Measurements from ENCODE around the gene PYCR2. TPM values are rescaled to one million over a fixed set of nuclear protein-coding genes. Genes with fewer than 3 reads are reported as not detected.

Gene PYCR2
- total and polyA plus RNA-seq, 2 donors: 19.5 to 100 TPM

DNA sequence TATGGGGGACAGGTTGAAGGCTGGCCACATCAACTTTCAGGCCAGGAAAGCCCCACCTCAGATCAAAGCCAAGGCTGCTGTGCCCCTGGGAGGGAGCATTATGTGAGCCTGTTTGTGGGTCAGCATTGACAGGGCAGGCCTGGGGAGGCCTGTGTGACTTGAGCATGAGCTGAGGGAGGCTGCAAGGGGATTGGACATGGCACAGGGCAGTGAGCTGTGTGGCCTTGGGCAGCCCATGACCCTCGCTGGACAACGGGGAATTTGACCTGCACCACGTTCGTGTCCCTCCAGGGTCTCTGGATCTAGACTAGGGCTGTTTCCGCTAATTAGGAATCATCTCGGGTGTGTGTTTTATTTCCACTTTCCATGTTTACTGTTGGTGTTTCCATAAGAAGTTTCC, 17.6 kb downstream of the PYCR2 start:
- no peaks in the 10 kb centered on the region for H3K4me1 ChIP-seq (ENCODE audit: insufficient read depth)
- DNase-seq (ENCODE audit: extremely low spot score): no peak
- no peaks in the 10 kb centered on the region for H3K36me3 ChIP-seq (ENCODE audit: insufficient read depth)
- no peak overlapping the region for H3K27ac ChIP-seq (ENCODE audit: low read depth)
- WGBS: 93% methylated on average over 6 of the region's 6 CpGs
- H3K4me3 ChIP-seq (ENCODE audit: low read depth, low read length): no peak overlapping the region

DNA sequence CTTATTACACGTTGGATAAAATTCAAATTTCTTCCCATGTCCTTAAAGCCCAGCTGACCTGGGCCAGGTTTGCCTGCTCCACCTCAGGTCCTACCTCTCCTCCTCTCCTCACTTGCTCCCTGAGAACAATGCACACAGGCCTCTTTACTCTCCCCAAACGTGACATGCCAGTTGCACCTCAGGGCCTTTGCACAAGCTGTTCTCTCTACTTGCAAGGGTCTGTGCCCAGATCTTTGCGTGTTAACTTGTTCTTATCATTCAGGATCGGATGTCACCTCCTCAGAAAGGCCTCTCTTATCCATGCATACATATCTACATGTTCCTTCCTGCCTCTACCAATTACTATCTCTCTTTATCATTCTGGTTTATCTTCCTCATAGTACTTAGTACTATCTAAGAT, 20.4 kb downstream of the PYCR2 start:
- no peaks in the 10 kb centered on the region for H3K36me3 ChIP-seq (ENCODE audit: insufficient read depth)
- no peak overlapping the region for H3K27ac ChIP-seq (ENCODE audit: low read depth)
- no peak for DNase-seq (ENCODE audit: extremely low spot score)
- H3K4me3 ChIP-seq (ENCODE audit: low read depth, low read length): no peak overlapping the region
- no peaks in the 10 kb centered on the region for H3K4me1 ChIP-seq (ENCODE audit: insufficient read depth)
- 84% methylated on average over 4 of the region's 4 CpGs for WGBS

DNA sequence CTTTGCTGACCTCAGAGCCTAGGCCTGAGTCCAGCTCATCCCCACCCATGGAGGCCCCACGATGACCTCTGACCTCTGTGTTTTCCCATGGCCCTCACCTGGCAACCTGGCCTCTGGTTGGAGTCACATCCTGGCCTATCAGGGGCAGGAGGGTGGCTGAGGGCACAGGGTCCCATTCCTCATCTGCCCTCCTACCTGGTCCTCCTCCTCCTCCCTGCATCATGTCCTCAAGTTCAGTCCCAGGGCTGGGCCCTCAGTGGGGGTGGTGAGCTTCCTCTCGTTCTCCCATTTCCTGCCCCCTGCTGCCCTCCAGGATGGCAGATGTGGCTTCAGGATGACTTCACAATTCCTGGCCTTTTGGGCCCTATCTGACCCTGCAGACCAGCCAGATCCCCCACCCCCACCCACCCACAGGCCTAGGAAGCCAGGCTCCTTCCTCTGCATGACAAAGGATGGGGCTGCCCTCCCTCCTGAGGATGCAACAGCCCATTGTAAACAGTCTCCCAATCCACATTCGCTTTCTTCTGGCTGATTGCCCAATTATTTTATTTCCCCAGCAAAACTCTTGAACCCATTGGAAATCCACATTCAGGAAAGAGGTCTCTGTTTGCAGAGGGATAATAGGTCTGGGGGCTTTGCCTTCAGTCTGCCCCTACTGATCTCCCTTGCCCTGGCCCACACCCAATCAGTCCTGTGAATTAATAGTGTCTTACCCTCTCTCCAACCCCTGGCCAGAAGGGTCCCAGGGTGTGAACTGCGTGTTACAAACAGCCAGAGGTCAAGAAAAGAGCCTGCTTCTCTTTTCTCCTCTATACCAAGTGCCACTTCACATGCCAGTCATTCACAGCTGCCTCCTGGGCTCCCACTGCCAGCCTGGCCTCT, 24.8 kb downstream of the PYCR2 start:
- H3K27ac ChIP-seq (ENCODE audit: low read depth): no peak overlapping the region
- 56% methylated on average over 4 of the region's 4 CpGs for WGBS

DNA sequence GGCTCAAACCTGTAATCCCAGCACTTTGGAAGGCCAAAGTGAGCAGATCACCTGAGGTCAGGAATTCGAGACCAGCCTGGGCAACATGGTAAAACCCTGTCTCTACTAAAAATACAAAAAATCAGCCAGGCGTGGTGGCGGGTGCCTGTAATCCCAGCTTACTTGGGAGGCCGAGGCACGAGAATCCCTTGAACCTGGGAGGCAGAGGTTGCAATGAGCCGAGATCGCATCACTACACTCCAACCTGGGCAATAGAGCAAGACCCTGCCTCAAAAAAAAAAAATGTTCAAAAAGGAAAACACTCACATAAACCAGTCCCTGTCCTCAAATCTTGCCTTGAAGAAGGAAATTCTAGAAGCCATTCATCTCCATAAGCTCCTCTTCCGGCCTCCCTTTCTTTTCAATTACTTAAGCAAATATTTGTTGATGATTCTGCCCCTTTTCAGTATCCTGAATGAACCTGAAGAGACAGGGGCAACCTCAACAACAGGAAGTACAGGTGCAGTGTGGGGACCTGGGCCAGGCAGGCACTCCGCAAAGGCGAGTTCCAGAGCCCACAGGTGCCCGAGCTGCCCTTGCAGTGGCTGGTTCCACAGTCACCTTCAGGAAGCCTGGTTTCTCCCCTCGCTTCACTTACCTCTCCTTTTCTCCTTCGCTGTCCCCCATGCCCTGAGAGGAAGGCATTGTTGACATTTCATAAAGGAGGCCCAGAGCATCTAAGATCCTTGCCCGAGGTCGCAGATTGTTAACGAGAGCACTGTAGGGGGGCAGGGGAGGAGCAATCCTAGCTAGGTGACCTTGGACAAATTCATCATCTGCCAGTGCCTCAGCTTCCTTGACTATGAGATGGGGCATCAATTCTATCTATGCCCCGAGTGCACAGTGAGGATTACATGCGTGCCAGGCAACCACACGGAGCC, 26.2 kb downstream of the PYCR2 start:
- Histone ChIP-seq H3K27ac (ENCODE audit: low read depth) (no peak overlapping the region), H3K36me3 (ENCODE audit: insufficient read depth) (no peaks in the 10 kb centered on the region), H3K4me3 (ENCODE audit: low read depth, low read length) (no peak overlapping the region), H3K4me1 (ENCODE audit: insufficient read depth) (no peaks in the 10 kb centered on the region)
- DNase-seq (ENCODE audit: extremely low spot score): no peak
- WGBS: 92% methylated on average over 19 of the region's 19 CpGs

More for the DNA sequence above, 24.8 kb downstream of the PYCR2 start:
- Histone ChIP-seq H3K4me1 (ENCODE audit: insufficient read depth) (no peaks in the 10 kb centered on the region), H3K36me3 (ENCODE audit: insufficient read depth) (no peaks in the 10 kb centered on the region), H3K4me3 (ENCODE audit: low read depth, low read length) (no peak overlapping the region)
- no peak for DNase-seq (ENCODE audit: extremely low spot score)

DNA sequence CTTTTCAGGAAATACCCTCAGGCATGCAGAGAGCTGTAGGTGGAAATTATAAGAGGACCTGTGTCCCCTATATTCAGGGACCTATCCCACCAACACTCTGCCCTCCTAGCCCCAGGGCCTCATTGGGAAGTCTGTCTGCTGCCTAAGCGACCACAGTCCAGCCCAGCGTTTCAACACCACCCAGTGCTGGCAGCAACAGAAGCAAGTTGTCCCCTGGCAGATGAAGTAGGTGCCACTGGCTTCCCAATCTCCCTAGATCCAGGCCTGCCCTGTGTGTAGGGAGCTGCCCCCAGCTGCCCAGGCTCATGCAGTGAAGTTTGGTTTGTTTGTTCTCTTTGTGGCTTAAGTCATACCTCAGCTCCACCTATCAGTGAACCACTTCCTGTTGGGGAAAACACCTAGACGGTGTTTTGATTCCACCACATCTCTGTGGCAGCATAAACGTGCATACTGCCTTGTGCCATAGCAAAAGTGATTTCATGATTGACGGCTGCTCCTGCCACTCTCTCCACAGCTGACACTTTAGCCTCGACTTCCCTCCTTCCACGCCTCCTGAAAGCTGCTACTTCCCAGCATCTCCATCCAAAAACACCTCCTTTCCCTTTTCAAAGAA, 27.0 kb downstream of the PYCR2 start:
- H3K36me3 ChIP-seq (ENCODE audit: insufficient read depth): no peaks in the 10 kb centered on the region
- DNase-seq (ENCODE audit: extremely low spot score): no peak
- H3K4me3 ChIP-seq (ENCODE audit: low read depth, low read length): no peak overlapping the region
- H3K4me1 ChIP-seq (ENCODE audit: insufficient read depth): no peaks in the 10 kb centered on the region
- no peak overlapping the region for H3K27ac ChIP-seq (ENCODE audit: low read depth)
- WGBS: 66% methylated on average over 7 of the region's 7 CpGs

DNA sequence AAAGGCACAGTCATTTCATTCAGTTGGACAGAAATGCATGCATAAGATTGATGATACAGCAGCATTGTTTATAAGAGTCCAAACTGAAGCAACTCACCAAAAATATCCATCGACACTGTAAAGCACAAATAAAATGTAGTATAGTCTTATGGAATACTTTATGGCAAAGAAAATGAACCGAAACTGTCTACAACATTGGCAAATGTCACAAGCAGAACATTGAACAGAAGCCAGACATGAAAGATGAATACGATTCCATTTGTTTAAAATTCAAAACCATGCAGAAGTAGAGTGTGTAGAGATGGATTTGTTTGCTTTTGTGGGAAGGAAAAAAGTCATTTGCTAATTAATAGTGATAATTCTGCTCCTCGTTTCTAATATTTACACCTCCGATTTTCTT, 27.6 kb downstream of the PYCR2 start:
- Histone ChIP-seq H3K4me1 (ENCODE audit: insufficient read depth) (no peaks in the 10 kb centered on the region), H3K36me3 (ENCODE audit: insufficient read depth) (no peaks in the 10 kb centered on the region), H3K4me3 (ENCODE audit: low read depth, low read length) (no peak overlapping the region), H3K27ac (ENCODE audit: low read depth) (no peak overlapping the region)
- WGBS: 69% methylated on average over 5 of the region's 5 CpGs
- no peak for DNase-seq (ENCODE audit: extremely low spot score)

DNA sequence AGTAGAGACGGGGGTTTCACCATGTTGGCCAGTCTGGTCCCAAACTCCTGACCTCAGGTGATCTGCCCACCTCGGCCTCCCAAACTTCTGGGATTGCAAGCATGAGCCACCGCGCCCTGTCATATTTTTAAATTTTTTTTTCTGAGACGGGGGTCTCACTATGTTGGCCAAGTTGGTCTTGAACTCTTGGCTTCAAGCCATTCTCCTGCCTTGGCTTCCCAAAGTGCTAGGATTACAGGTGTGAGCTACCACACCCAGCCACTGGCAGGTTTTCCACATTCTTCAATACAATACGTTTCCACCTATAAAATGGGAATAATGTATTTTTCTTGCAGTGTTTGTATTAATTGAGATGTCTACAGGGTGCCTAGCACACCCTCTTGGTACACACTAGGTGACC, 31.7 kb downstream of the PYCR2 start:
- no peak overlapping the region for H3K4me3 ChIP-seq (ENCODE audit: low read depth, low read length)
- no peaks in the 10 kb centered on the region for H3K36me3 ChIP-seq (ENCODE audit: insufficient read depth)
- no peak overlapping the region for H3K27ac ChIP-seq (ENCODE audit: low read depth)
- H3K4me1 ChIP-seq (ENCODE audit: insufficient read depth): no peaks in the 10 kb centered on the region
- WGBS: 86% methylated on average over 6 of the region's 6 CpGs
- no peak for DNase-seq (ENCODE audit: extremely low spot score)

DNA sequence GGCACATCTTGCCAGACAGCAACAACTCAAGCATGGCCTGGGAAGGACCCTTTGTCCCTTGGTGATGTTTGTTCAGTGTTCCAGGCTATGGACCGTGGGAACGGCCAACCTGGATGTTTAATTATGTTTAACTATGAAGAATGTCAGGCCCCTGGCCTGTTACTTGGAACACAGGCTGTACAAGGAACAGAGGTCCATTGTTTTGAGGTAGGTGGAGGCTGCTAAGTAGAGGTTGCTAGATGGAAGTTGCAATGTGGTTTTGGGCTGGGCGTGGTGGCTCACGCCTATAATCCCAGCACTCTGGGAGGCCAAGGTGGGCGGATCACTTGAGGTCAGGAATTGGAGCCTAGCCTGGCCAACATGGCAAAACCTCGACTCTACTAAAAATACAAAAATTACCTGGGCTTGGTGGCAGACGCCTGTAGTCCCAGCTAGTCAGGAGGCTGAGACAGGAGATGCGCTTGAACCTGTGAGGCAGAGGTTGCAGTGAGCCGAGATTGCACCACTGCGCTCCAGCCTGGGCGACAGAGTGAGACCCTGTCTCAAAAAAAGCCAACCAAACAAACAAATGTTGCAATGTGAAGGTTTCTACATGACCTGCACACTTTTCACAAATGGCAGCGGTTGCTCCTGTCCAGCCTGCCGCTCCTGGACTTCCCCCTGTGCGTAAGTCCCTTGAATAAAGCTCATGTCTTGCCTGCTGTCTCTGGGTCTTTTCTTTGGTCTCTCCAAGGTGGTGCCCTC, 32.6 kb downstream of the PYCR2 start:
- 94% methylated on average over 14 of the region's 14 CpGs for WGBS
- Histone ChIP-seq H3K36me3 (ENCODE audit: insufficient read depth) (no peaks in the 10 kb centered on the region), H3K4me1 (ENCODE audit: insufficient read depth) (no peaks in the 10 kb centered on the region), H3K27ac (ENCODE audit: low read depth) (no peak overlapping the region), H3K4me3 (ENCODE audit: low read depth, low read length) (no peak overlapping the region)
- DNase-seq (ENCODE audit: extremely low spot score): no peak

DNA sequence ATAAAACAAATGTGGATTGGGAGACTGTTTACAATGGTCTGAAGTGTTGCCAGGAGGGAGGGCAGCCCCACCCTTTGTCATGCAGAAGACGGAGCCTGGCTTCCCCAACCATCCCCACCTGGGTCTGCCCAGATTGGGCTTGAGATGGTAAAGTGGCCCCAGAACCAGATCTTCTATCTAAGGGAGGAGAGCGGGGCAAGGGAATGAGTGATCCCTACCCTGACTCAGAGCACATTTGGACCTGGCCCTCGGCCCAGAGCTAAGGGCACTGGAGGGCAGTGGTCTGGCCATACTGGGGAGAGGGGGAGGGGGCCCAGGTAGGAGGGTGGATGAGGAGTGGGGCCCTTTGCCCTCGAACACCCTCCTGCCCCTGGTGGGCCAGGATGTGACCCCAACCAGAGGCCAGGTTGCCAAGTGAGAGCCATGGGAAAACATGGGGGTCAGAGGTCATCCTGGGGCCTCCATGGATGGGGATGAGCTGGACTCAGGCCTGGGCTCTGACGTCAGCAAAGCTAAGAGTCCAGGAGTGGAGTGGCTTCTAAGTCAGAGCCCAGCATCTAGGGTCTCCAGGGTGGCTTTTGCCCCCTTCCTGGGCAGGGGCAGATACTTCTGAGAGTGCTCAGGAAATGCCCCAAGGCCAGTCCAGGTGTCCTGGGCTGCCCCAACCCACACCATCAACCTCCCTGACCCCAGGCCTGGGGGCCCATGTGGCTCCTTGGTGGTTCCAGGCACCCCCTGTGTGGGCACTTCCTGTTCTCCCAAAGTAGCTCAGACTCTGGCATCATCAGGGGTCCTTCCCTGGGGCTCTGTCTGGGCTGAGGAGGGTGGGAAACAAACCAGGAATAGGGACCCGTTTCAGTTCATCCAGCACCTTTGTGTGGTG, 33.5 kb downstream of the PYCR2 start:
- H3K27ac ChIP-seq (ENCODE audit: low read depth): no peak overlapping the region
- 65% methylated on average over 6 of the region's 6 CpGs for WGBS

DNA sequence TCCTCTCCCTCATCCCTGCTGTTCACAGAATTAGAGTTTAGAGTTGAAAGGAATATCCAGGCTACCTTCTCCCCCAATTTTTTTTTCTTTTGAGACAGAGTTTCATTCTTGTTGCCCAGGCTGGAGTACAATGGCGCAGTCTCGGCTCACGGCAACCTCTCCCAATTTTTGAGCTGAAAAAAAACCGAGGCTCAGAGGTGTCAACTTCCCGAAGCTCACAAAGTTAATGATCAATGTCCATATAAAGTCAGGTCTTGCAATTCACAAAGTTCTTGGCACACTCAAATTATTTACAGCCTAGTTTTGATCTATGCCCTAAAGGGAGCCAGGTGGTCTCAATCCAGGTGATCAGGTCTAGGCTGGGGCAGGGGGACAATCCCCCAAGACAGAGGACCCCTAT, 34.3 kb downstream of the PYCR2 start:
- 84% methylated on average over 5 of the region's 5 CpGs for WGBS
- no peaks in the 10 kb centered on the region for H3K36me3 ChIP-seq (ENCODE audit: insufficient read depth)
- no peak for DNase-seq (ENCODE audit: extremely low spot score)
- H3K27ac ChIP-seq (ENCODE audit: low read depth): no peak overlapping the region
- no peaks in the 10 kb centered on the region for H3K4me1 ChIP-seq (ENCODE audit: insufficient read depth)
- no peak overlapping the region for H3K4me3 ChIP-seq (ENCODE audit: low read depth, low read length)

More for the DNA sequence above, 33.5 kb downstream of the PYCR2 start:
- no peak overlapping the region for H3K4me3 ChIP-seq (ENCODE audit: low read depth, low read length)
- H3K36me3 ChIP-seq (ENCODE audit: insufficient read depth): no peaks in the 10 kb centered on the region
- H3K4me1 ChIP-seq (ENCODE audit: insufficient read depth): no peaks in the 10 kb centered on the region
- no peak for DNase-seq (ENCODE audit: extremely low spot score)

DNA sequence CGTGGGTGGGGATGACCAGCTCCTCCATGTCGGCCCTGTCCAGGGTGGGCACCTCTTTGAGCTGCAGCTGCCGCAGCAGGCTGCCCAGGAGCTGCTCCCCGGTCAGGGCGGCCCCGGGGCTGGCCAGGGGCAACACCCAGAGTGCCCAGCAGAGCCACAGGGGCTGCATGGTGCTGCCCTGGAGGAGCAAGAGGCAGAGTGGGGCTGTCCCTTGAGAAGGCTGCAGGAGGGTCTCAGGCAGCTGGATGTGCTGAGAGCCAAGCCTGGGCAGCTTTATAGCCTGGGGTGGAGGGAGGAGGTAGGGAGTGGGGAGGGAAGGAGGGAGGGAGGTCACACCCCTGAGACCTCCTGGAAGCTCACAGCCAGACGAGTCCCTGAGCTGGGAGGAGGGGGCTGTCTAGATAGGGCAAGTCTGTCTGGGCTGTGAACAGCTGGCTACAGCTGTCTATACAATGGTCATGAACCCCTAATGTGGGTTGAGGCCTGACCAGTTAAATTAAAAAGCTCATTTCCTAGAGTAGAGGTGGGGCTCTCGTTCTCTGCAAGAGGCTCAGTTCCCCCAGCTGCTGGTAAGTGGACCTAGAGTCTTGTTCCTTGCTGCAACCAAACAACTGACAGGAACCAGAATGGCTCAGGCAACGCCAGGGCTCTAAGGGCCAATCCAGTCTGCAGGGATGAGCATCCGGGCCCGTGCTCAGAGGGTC, 35.0 kb downstream of the PYCR2 start, which contains the start of gene LEFTY1:
Gene LEFTY1, minus strand, starts transcription at position 249 of the 704 bp plus-strand sequence. Its CDS starts 80 bp downstream, at position 169.
- no peak within 1 kb of the TSS for H3K27ac ChIP-seq (ENCODE audit: low read depth)
- H3K4me3 ChIP-seq (ENCODE audit: low read depth, low read length): no peak within 1 kb of the TSS
- no peak for DNase-seq (ENCODE audit: extremely low spot score)
- H3K36me3 ChIP-seq (ENCODE audit: insufficient read depth): no peaks in the 10 kb centered on the region
- WGBS: 67% methylated on average over 11 of the region's 11 CpGs
- no peaks in the 10 kb centered on the region for H3K4me1 ChIP-seq (ENCODE audit: insufficient read depth)
